Endodermal cell (in vitro differentiated cells): ENCODE measurements around the gene SEMA4A. TPM values are rescaled to one million over a fixed set of nuclear protein-coding genes. Genes with fewer than 3 reads are reported as not detected.

Source experiments
- DNase-seq: peaks from one replicate; pipeline ENCODE4 v3.0.0-alpha.2; 2017
- H3K27ac ChIP-seq: 2 replicates; pipeline ENCODE4 v1.5.1; 2013; ENCODE audit warnings: mild to moderate bottlenecking, low read depth, low read length, moderate library complexity
- H3K27me3 ChIP-seq: 2 replicates; pipeline ENCODE4 v1.6.1; 2013; ENCODE audit warnings: mild to moderate bottlenecking, low read length, moderate library complexity; ENCODE audit not compliant: insufficient read depth, control insufficient read depth, poor library complexity, severe bottlenecking
- H3K36me3 ChIP-seq: 2 replicates; pipeline ENCODE4 v1.7.0; 2013; ENCODE audit warnings: mild to moderate bottlenecking, low read length, moderate library complexity; ENCODE audit not compliant: control insufficient read depth, insufficient read depth
- H3K4me1 ChIP-seq: one replicate; pipeline ENCODE4 v1.7.0; 2013; ENCODE audit warnings: low read length; ENCODE audit not compliant: control insufficient read depth, insufficient read depth
- H3K4me3 ChIP-seq: 2 replicates; pipeline ENCODE4 v1.5.1; 2013; ENCODE audit warnings: mild to moderate bottlenecking, low read length, moderate library complexity
- H3K9ac ChIP-seq: 2 replicates; pipeline ENCODE4 v1.6.1; 2013; ENCODE audit warnings: mild to moderate bottlenecking, low read length, moderate library complexity; ENCODE audit not compliant: poor library complexity, severe bottlenecking; ENCODE audit errors: extremely low read depth
- H3K9me3 ChIP-seq: 2 replicates; pipeline ENCODE4 v1.6.1; 2013; ENCODE audit warnings: mild to moderate bottlenecking, low read length, moderate library complexity; ENCODE audit not compliant: control insufficient read depth
- H3K27ac Mint-ChIP-seq: 2 replicates; pipeline ENCODE4 v1.8.0; 2020; ENCODE audit warnings: mixed read lengths
- H3K27me3 Mint-ChIP-seq: 2 replicates; pipeline ENCODE4 v1.8.0; 2021; ENCODE audit warnings: mild to moderate bottlenecking, mixed read lengths; ENCODE audit not compliant: insufficient read depth
- H3K36me3 Mint-ChIP-seq: 2 replicates; pipeline ENCODE4 v1.8.0; 2020; ENCODE audit warnings: low read depth, mixed read lengths
- H3K4me1 Mint-ChIP-seq: 2 replicates; pipeline ENCODE4 v1.8.0; 2020; ENCODE audit warnings: mixed read lengths
- H3K4me3 Mint-ChIP-seq: 2 replicates; pipeline ENCODE4 v1.8.0; 2020; ENCODE audit warnings: mild to moderate bottlenecking, moderate library complexity, mixed read lengths
- H3K9me3 Mint-ChIP-seq: 2 replicates; pipeline ENCODE4 v1.8.0; 2020; ENCODE audit warnings: mild to moderate bottlenecking, mixed read lengths
- WGBS, 2 experiments: methylation state at CpG; one replicate each; pipeline versions ENCODE4 v1.1.5 to v1.1.7; 2013; ENCODE audit warnings: missing lambda C conversion rate in 2 of 2, mixed read lengths in 1 of 2; ENCODE audit not compliant: insufficient coverage in 1 of 2, insufficient read length in 1 of 2; 5-methylcytosine and 5-hydroxymethylcytosine counted together
- total RNA-seq, 2 donors: library from RNA; stranded (reverse); fragmentation: NEBNext Ultra II Directional in 1 of 2; extraction: Animal tissue kit (Norgen Biotek cat#: 25700) in 1 of 2; gene quantifications; 2 replicates in 1 of 2; 3 replicates in 1 of 2; pipeline ENCODE4 v1.2.1, GENCODE V29; 2021
- TF ChIP-seq, protein P1 (sequence below): fragments of 200-600 bp; sonication (generic); conservative IDR thresholded peaks from 2 replicates; pipeline ENCODE4 v1.5.0; 2021; ENCODE audit warnings: antibody characterized with exemption, mild to moderate bottlenecking

The SEMA4A gene
- total RNA-seq, 2 donors from 2014 or later, result 6.4 to 10.3 TPM

DNA sequence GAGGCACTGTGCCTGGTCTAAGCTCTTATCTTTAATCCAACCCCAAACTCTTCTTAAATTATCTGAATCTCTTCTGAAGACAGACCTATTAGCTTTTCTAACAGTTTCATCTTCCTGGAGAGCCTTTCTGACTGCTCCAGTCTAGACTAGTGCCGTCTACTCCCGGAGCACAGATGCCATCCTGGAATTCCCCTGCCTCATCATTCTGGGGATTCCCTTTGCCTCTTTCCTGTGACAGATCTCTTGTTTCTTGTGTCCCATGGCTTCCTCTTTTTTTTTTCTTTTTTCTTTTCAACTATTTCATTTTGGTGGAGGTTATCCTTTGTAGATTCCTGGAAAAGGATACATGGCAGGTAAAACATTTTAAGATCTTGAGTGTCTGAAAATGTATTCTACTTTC is 11.7 kb downstream of the SEMA4A start:
- H3K27ac Mint-ChIP-seq, result no peak overlapping the region
- WGBS, 2 experiments, result 99 to 100% methylated on average over 2 of the region's 2 CpGs
- Histone ChIP-seq H3K9me3 (no peaks in the 10 kb centered on the region), H3K27ac (no peak overlapping the region), H3K4me1 (no peaks in the 10 kb centered on the region), H3K9ac (no peak overlapping the region), H3K27me3 (no peaks in the 10 kb centered on the region), H3K36me3 (no peaks in the 10 kb centered on the region), H3K4me3 (no peak overlapping the region)
- TF ChIP-seq, protein P1, sequence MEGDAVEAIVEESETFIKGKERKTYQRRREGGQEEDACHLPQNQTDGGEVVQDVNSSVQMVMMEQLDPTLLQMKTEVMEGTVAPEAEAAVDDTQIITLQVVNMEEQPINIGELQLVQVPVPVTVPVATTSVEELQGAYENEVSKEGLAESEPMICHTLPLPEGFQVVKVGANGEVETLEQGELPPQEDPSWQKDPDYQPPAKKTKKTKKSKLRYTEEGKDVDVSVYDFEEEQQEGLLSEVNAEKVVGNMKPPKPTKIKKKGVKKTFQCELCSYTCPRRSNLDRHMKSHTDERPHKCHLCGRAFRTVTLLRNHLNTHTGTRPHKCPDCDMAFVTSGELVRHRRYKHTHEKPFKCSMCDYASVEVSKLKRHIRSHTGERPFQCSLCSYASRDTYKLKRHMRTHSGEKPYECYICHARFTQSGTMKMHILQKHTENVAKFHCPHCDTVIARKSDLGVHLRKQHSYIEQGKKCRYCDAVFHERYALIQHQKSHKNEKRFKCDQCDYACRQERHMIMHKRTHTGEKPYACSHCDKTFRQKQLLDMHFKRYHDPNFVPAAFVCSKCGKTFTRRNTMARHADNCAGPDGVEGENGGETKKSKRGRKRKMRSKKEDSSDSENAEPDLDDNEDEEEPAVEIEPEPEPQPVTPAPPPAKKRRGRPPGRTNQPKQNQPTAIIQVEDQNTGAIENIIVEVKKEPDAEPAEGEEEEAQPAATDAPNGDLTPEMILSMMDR, result no peak
- no peak overlapping the region for H3K4me3 Mint-ChIP-seq
- peaks cover 7% of the 10 kb centered on the region for H3K9me3 Mint-ChIP-seq
- no peaks in the 10 kb centered on the region for H3K27me3 Mint-ChIP-seq
- peaks cover 18% of the 10 kb centered on the region for H3K36me3 Mint-ChIP-seq
- peaks cover 15% of the 10 kb centered on the region for H3K4me1 Mint-ChIP-seq
- no peak for DNase-seq

DNA sequence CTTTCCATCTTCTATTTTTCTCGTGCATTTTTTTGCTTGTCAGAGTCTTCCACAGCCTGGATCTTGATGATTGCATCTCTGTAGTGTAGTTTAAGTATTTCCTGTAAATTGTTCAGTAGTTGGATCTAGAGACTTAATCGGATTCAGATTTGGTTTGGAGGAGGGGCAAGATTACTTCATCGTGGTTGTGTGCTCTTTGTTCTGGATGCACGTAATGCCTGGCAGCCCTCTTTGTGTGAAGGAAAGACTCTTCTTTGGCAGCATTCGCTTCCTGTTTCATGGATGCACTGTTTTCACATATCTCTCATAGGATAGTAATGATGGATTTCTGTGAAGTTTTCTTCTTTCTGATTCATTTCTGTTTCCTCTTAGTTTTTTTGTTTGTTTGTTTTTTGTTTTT is 14.2 kb downstream of the SEMA4A start:
- 86 to 94% methylated on average over 1 to 5 of the region's 5 CpGs for WGBS, 2 experiments
- Mint-ChIP-seq H3K27me3 (no peaks in the 10 kb centered on the region), H3K36me3 (peaks cover 18% of the 10 kb centered on the region), H3K9me3 (peaks cover 7% of the 10 kb centered on the region), H3K27ac (no peak overlapping the region), H3K4me1 (peaks cover 9% of the 10 kb centered on the region), H3K4me3 (no peak overlapping the region)
- Histone ChIP-seq H3K27me3 (no peaks in the 10 kb centered on the region), H3K9ac (no peak overlapping the region), H3K4me1 (no peaks in the 10 kb centered on the region), H3K27ac (no peak overlapping the region), H3K9me3 (no peaks in the 10 kb centered on the region), H3K36me3 (no peaks in the 10 kb centered on the region), H3K4me3 (no peak overlapping the region)
- TF ChIP-seq, protein P1, result no peak
- DNase-seq, result no peak

DNA sequence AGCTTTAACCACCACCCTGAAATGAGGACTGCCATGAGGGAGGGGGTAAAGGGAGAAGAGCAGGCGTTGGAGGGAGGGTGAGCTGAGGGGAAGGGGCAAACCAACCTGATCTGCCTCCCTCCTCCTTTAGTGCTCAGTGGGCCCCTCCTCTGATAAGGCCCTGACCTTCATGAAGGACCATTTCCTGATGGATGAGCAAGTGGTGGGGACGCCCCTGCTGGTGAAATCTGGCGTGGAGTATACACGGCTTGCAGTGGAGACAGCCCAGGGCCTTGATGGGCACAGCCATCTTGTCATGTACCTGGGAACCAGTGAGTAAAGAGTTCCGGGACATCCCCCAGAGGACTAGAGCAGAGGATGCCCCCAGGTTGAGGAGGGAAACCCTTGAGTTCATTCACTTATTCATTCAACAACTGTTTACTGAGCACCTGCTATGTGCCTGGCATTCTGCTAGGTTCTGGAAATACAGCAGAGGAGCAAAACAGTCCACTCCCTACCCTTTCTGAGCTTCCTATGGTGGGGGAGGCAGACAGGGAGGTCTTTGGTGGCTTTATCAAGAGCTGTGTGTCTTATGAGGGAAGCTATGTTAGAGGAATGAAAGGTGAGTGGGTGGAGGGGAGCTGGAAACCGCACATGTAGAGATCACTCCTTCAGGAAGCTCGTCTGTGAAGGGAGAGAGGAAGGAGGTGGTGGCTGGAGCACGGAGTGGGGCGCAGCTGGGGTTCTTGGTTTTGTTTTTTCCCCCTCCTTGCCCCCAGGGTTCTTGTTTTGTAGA is 19.5 kb downstream of the SEMA4A start:
- Mint-ChIP-seq H3K27ac (no peak overlapping the region), H3K4me3 (no peak overlapping the region), H3K27me3 (no peaks in the 10 kb centered on the region), H3K36me3 (peaks cover 5% of the 10 kb centered on the region), H3K4me1 (peaks cover 10% of the 10 kb centered on the region), H3K9me3 (peaks cover 2% of the 10 kb centered on the region)
- DNase-seq, result peak; percentile 81
- Histone ChIP-seq H3K4me1 (no peaks in the 10 kb centered on the region), H3K9ac (no peak overlapping the region), H3K36me3 (no peaks in the 10 kb centered on the region), H3K27me3 (no peaks in the 10 kb centered on the region), H3K27ac (no peak overlapping the region), H3K4me3 (no peak overlapping the region), H3K9me3 (no peaks in the 10 kb centered on the region)
- TF ChIP-seq, protein P1, result peak; percentile 68
- WGBS, 2 experiments, result 80 to 94% methylated on average over 3 to 9 of the region's 9 CpGs
